ENCODE results near the gene CHRNE. TPM values are rescaled to one million over a fixed set of nuclear protein-coding genes. Genes with fewer than 3 reads are reported as not detected.

Gene CHRNE
- total RNA-seq, 4 donors from 2014 or later: 0.13 to 1.2 (median 0.63) TPM; not detected in 1

GRCh38 chr17:4892499-4893221 lies 10.2 kb downstream of the CHRNE start:
- 95% methylated on average over 14 of the region's 23 CpGs for WGBS
- H3K9me3 ChIP-seq: no peaks in the 10 kb centered on the region
- H3K27me3 ChIP-seq: no peaks in the 10 kb centered on the region
- no peak overlapping the region for H3K27ac ChIP-seq (replicated peaks in 1 of 4)
- H3K36me3 ChIP-seq: peaks cover 74 to 96% (median 93%) of the 10 kb centered on the region in 4 donors
- DNase-seq (ENCODE audit: extremely low spot score): no peak
- peaks cover 0 to 5% (median 0%) of the 10 kb centered on the region in 4 donors for H3K4me1 ChIP-seq
- intact Hi-C loops (cut with DNase I): no loop called here
- H3K4me3 ChIP-seq: no peak overlapping the region
- TF ChIP-seq CTCF (IDR thresholded peaks at IDR 0.05): no peak
- no peak for TF ChIP-seq EP300 (IDR thresholded peaks at IDR 0.05)
- TF ChIP-seq POLR2A (IDR thresholded peaks at IDR 0.05; ENCODE audit: low read depth): no peak
- no peak for TF ChIP-seq POLR2AphosphoS5 (IDR thresholded peaks at IDR 0.05)

- Histone ChIP-seq H3K36me3 (peaks cover 81 to 97% (median 95%) of the 10 kb centered on the region in 4 donors), H3K9me3 (no peaks in the 10 kb centered on the region), H3K4me3 (no peak overlapping the region), H3K4me1 (peaks cover 0 to 5% (median 0%) of the 10 kb centered on the region in 4 donors), H3K27me3 (no peaks in the 10 kb centered on the region), H3K27ac (replicated peaks in 1 of 4) (no peak overlapping the region)
- intact Hi-C loops (cut with DNase I): loop anchor here (2.0 kb wide), 1 partner anchor 159 kb away; no protein-coding TSS in a partner anchor
- no peak for DNase-seq (ENCODE audit: extremely low spot score)
- no peak for TF ChIP-seq CTCF (IDR thresholded peaks at IDR 0.05)
- TF ChIP-seq POLR2A (IDR thresholded peaks at IDR 0.05; ENCODE audit: low read depth): no peak
- no peak for TF ChIP-seq POLR2AphosphoS5 (IDR thresholded peaks at IDR 0.05)
- no peak for TF ChIP-seq EP300 (IDR thresholded peaks at IDR 0.05)
- 90% methylated on average over 41 of the region's 42 CpGs for WGBS
Observed at GRCh38 chr17:4891411-4892410, 11.2 kb downstream of the CHRNE start.

GRCh38 chr17:4887581-4887980 lies 15.3 kb downstream of the CHRNE start:
- Histone ChIP-seq H3K27ac (replicated peaks in 1 of 4) (no peak overlapping the region), H3K27me3 (no peaks in the 10 kb centered on the region), H3K9me3 (no peaks in the 10 kb centered on the region), H3K36me3 (peaks cover 63 to 84% (median 82%) of the 10 kb centered on the region in 4 donors), H3K4me3 (no peak overlapping the region), H3K4me1 (peaks cover 0 to 5% (median 0%) of the 10 kb centered on the region in 4 donors)
- 89% methylated on average over 18 of the region's 18 CpGs for WGBS
- no peak for TF ChIP-seq POLR2A (IDR thresholded peaks at IDR 0.05; ENCODE audit: low read depth)
- TF ChIP-seq EP300 (IDR thresholded peaks at IDR 0.05): no peak
- no peak for TF ChIP-seq CTCF (IDR thresholded peaks at IDR 0.05)
- TF ChIP-seq POLR2AphosphoS5 (IDR thresholded peaks at IDR 0.05): no peak
- intact Hi-C loops (cut with DNase I): loop anchor here (10.0 kb wide), 2 partner anchors 53 to 183 kb away; partner anchors contain the start of genes MINK1 and PELP1
- DNase-seq (ENCODE audit: extremely low spot score): no peak

- Histone ChIP-seq H3K36me3 (peaks cover 55 to 76% (median 76%) of the 10 kb centered on the region in 4 donors), H3K9me3 (no peaks in the 10 kb centered on the region), H3K27me3 (no peaks in the 10 kb centered on the region), H3K4me3 (no peak overlapping the region), H3K27ac (replicated peaks in 1 of 4) (no peak overlapping the region), H3K4me1 (peaks cover 0 to 9% (median 4%) of the 10 kb centered on the region in 4 donors)
- TF ChIP-seq POLR2A (IDR thresholded peaks at IDR 0.05; ENCODE audit: low read depth) (no peak), POLR2AphosphoS5 (IDR thresholded peaks at IDR 0.05) (no peak), EP300 (IDR thresholded peaks at IDR 0.05) (no peak), CTCF (IDR thresholded peaks at IDR 0.05) (no peak)
- intact Hi-C loops (cut with DNase I): loop anchor here (10.0 kb wide), 2 partner anchors 52 to 182 kb away; partner anchors contain the start of genes MINK1 and PELP1
- DNase-seq (ENCODE audit: extremely low spot score): no peak
- 91% methylated on average over 11 of the region's 12 CpGs for WGBS
Observed at GRCh38 chr17:4886830-4887229, 16.1 kb downstream of the CHRNE start.

Data from esophagus muscularis mucosa (tissue), 4 donors.